ENCODE measurements around the gene ATG10. TPM values are rescaled to one million over a fixed set of nuclear protein-coding genes. Genes with fewer than 3 reads are reported as not detected.
A peak's percentile ranks its signal among the peaks of the same experiment; 100 is the strongest.

Gene ATG10
- total RNA-seq, 1 experiment from 2014 or later = 12.2 TPM

GRCh38 chr5:82022499-82022898 lies 50.7 kb downstream of the ATG10 start (continued):
- TF ChIP-seq, protein P1, sequence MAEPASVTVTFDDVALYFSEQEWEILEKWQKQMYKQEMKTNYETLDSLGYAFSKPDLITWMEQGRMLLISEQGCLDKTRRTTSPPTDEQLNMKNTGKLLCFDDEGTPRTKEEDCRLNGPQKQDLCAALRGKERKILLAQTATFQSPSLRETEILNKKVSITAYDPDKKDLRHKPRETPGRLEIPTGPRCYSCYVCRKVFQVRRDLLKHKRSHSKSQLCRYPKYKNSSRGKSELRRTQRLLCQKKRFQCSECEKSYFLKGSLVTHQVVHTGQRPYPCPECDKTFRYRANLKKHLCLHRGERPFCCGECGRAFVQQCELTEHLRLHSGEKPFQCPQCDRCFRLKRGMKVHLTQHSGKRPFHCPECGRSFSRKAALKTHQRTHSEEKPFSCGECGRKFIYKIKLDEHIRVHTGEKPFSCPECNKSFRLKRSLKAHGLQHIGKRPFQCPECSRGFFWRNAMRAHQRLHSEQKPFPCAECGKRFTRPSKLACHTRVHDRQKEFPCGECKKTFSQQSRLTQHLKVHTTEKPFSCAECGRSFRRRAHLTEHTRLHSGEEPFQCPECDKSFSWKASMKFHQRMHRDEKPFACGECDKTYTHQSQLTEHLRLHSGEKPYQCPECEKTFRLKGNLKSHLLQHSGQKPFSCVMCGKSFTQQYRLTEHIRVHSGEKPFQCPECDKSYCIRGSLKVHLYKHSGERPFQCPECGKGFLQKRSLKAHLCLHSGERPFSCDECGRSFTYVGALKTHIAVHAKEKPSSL (CRISPR knock-in tag; conservative IDR thresholded peaks at IDR 0.05) = no peak
- TF ChIP-seq, protein P2, sequence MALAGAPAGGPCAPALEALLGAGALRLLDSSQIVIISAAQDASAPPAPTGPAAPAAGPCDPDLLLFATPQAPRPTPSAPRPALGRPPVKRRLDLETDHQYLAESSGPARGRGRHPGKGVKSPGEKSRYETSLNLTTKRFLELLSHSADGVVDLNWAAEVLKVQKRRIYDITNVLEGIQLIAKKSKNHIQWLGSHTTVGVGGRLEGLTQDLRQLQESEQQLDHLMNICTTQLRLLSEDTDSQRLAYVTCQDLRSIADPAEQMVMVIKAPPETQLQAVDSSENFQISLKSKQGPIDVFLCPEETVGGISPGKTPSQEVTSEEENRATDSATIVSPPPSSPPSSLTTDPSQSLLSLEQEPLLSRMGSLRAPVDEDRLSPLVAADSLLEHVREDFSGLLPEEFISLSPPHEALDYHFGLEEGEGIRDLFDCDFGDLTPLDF (CRISPR knock-in tag; IDR thresholded peaks at IDR 0.05) = no peak
- TF ChIP-seq, protein P3, sequence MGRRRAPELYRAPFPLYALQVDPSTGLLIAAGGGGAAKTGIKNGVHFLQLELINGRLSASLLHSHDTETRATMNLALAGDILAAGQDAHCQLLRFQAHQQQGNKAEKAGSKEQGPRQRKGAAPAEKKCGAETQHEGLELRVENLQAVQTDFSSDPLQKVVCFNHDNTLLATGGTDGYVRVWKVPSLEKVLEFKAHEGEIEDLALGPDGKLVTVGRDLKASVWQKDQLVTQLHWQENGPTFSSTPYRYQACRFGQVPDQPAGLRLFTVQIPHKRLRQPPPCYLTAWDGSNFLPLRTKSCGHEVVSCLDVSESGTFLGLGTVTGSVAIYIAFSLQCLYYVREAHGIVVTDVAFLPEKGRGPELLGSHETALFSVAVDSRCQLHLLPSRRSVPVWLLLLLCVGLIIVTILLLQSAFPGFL (CRISPR knock-in tag; IDR thresholded peaks at IDR 0.05; ENCODE audit: borderline replicate concordance) = no peak
- TF ChIP-seq TEAD1 (CRISPR knock-in tag; IDR thresholded peaks at IDR 0.05) (no peak), JUN (CRISPR knock-in tag; IDR thresholded peaks at IDR 0.05) (no peak), ZNF396 (CRISPR knock-in tag; IDR thresholded peaks at IDR 0.05; ENCODE audit: borderline replicate concordance) (no peak)
- TF ChIP-seq, protein P4, sequence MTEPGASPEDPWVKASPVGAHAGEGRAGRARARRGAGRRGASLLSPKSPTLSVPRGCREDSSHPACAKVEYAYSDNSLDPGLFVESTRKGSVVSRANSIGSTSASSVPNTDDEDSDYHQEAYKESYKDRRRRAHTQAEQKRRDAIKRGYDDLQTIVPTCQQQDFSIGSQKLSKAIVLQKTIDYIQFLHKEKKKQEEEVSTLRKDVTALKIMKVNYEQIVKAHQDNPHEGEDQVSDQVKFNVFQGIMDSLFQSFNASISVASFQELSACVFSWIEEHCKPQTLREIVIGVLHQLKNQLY (CRISPR knock-in tag; IDR thresholded peaks at IDR 0.05) = no peak

GRCh38 chr5:82023644-82024043 lies 51.8 kb downstream of the ATG10 start:
- no peak for DNase-seq (ENCODE audit: low spot score)
- ATAC-seq = peak; percentile 38; the same call in 1 of the 2 replicates
- CTCF ChIA-PET = interaction anchor here (1.8 kb wide), 1 partner anchor 166 kb away, joined by 6 read pairs; no protein-coding TSS in a partner anchor
- POLR2A ChIA-PET = no interaction called here
- 0 out of 2 replicates have a peak, but pooled peaks have one; percentile 5 for TF ChIP-seq ZNF423 (CRISPR knock-in tag; IDR thresholded peaks at IDR 0.05)
- TF ChIP-seq, protein P5, sequence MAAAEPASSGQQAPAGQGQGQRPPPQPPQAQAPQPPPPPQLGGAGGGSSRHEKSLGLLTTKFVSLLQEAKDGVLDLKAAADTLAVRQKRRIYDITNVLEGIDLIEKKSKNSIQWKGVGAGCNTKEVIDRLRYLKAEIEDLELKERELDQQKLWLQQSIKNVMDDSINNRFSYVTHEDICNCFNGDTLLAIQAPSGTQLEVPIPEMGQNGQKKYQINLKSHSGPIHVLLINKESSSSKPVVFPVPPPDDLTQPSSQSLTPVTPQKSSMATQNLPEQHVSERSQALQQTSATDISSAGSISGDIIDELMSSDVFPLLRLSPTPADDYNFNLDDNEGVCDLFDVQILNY (CRISPR knock-in tag; IDR thresholded peaks at IDR 0.05) = no peak
- Mint-ChIP-seq H3K9me3 (no peaks in the 10 kb centered on the region), H3K4me3 (peak overlapping the region; percentile 19; the same call in 1 of the 2 replicates), H3K4me1 (peaks cover 29% of the 10 kb centered on the region), H3K27ac (no peak overlapping the region), H3K36me3 (no peaks in the 10 kb centered on the region), H3K27me3 (ENCODE audit: low read depth) (no peaks in the 10 kb centered on the region)

- H3K4me3 Mint-ChIP-seq = no peak overlapping the region
- H3K4me1 Mint-ChIP-seq = peaks cover 14% of the 10 kb centered on the region
- peaks cover 4% of the 10 kb centered on the region; the same call in 1 of the 2 replicates for H3K36me3 Mint-ChIP-seq
- H3K27ac Mint-ChIP-seq = peak overlapping the region; percentile 82
- DNase-seq (ENCODE audit: low spot score) (peak; percentile 48), ATAC-seq (peak; percentile 89)
- CTCF ChIA-PET = interaction anchor here (0.8 kb wide), 1 partner anchor 133 kb away, joined by 3 read pairs; no protein-coding TSS in a partner anchor
- no peaks in the 10 kb centered on the region for H3K27me3 Mint-ChIP-seq (ENCODE audit: low read depth)
- peaks cover 3% of the 10 kb centered on the region for H3K9me3 Mint-ChIP-seq
- POLR2A ChIA-PET = no interaction called here
- no peak for TF ChIP-seq OVOL2 (CRISPR knock-in tag; IDR thresholded peaks at IDR 0.05; ENCODE audit: borderline replicate concordance)
- TF ChIP-seq NFYB (CRISPR knock-in tag; conservative IDR thresholded peaks at IDR 0.05; ENCODE audit: low read depth) = no peak
- no peak for TF ChIP-seq TP53 (CRISPR knock-in tag; IDR thresholded peaks at IDR 0.05)
- no peak for TF ChIP-seq GABPB1 (CRISPR knock-in tag; IDR thresholded peaks at IDR 0.05)
- TF ChIP-seq, protein P6, sequence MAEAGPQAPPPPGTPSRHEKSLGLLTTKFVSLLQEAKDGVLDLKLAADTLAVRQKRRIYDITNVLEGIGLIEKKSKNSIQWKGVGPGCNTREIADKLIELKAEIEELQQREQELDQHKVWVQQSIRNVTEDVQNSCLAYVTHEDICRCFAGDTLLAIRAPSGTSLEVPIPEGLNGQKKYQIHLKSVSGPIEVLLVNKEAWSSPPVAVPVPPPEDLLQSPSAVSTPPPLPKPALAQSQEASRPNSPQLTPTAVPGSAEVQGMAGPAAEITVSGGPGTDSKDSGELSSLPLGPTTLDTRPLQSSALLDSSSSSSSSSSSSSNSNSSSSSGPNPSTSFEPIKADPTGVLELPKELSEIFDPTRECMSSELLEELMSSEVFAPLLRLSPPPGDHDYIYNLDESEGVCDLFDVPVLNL (CRISPR knock-in tag; IDR thresholded peaks at IDR 0.05; ENCODE audit: borderline replicate concordance, low read depth) = no peak
- no peak for TF ChIP-seq JUN (CRISPR knock-in tag; IDR thresholded peaks at IDR 0.05)
- no peak for TF ChIP-seq GTF2I (CRISPR knock-in tag; conservative IDR thresholded peaks at IDR 0.05)
- TF ChIP-seq MXD4 (CRISPR knock-in tag; IDR thresholded peaks at IDR 0.05; ENCODE audit: borderline replicate concordance) = no peak
- no peak for TF ChIP-seq NFE2L1 (CRISPR knock-in tag; IDR thresholded peaks at IDR 0.05)
- no peak for TF ChIP-seq IRF2 (CRISPR knock-in tag; IDR thresholded peaks at IDR 0.05; ENCODE audit: borderline replicate concordance, low read depth)
- TF ChIP-seq TEAD1 (CRISPR knock-in tag; IDR thresholded peaks at IDR 0.05) = no peak
- TF ChIP-seq, protein P3 (CRISPR knock-in tag; IDR thresholded peaks at IDR 0.05; ENCODE audit: borderline replicate concordance) = no peak
- TF ChIP-seq ZNF396 (CRISPR knock-in tag; IDR thresholded peaks at IDR 0.05; ENCODE audit: borderline replicate concordance) = no peak
- TF ChIP-seq SP1 (CRISPR knock-in tag; conservative IDR thresholded peaks at IDR 0.05) = no peak
- TF ChIP-seq ZNF416 (CRISPR knock-in tag; IDR thresholded peaks at IDR 0.05) = no peak
- no peak for TF ChIP-seq ETV6 (CRISPR knock-in tag; IDR thresholded peaks at IDR 0.05)
- TF ChIP-seq ZNF263 (CRISPR knock-in tag; IDR thresholded peaks at IDR 0.05; ENCODE audit: low read depth) = no peak
Observed at GRCh38 chr5:82031220-82032119, 59.6 kb downstream of the ATG10 start.

Measured in WTC11 (cell line).